Parathyroid adenoma (tissue), 2 donors: ENCODE results near the gene ZNHIT6.

Experiments
- H2AFZ ChIP-seq: fragments of 300-600 bp; sonication (generic); one replicate; pipeline ENCODE4 v1.7.0; 2017; ENCODE audit warnings: antibody characterized with exemption, mild to moderate bottlenecking
- H3K27ac ChIP-seq: fragments of 300-600 bp; sonication (generic); one replicate; pipeline ENCODE4 v1.7.0; 2017
- H3K27me3 ChIP-seq: fragments of 300-600 bp; sonication (generic); one replicate; pipeline ENCODE4 v1.7.0; 2017; ENCODE audit warnings: low read length; ENCODE audit not compliant: control insufficient read depth, insufficient read depth
- H3K36me3 ChIP-seq: fragments of 300-600 bp; sonication (generic); one replicate; pipeline ENCODE4 v1.7.0; 2017; ENCODE audit warnings: low read length; ENCODE audit not compliant: control insufficient read depth, insufficient read depth
- H3K4me1 ChIP-seq: fragments of 300-600 bp; sonication (generic); one replicate; pipeline ENCODE4 v1.7.0; 2017; ENCODE audit warnings: control low read depth
- H3K4me2 ChIP-seq: fragments of 300-600 bp; sonication (generic); one replicate; pipeline ENCODE4 v1.7.0; 2017; ENCODE audit warnings: low read length
- H3K4me3 ChIP-seq: fragments of 300-600 bp; sonication (generic); one replicate; pipeline ENCODE4 v1.7.0; 2017; ENCODE audit warnings: low read depth, low read length
- H3K79me2 ChIP-seq: fragments of 300-600 bp; sonication (generic); one replicate; pipeline ENCODE4 v1.7.0; 2017; ENCODE audit warnings: control low read depth
- H3K9ac ChIP-seq: fragments of 300-600 bp; sonication (generic); one replicate; pipeline ENCODE4 v1.7.0; 2017; ENCODE audit warnings: mild to moderate bottlenecking
- H3K9me3 ChIP-seq: fragments of 300-600 bp; sonication (generic); one replicate; pipeline ENCODE4 v1.7.0; 2017; ENCODE audit warnings: low read length; ENCODE audit not compliant: control insufficient read depth
- TF ChIP-seq, protein P1 (sequence below): fragments of 300-600 bp; sonication (generic); IDR thresholded peaks from one replicate; pipeline ENCODE4 v1.7.0; 2017; ENCODE audit warnings: antibody characterized with exemption, mild to moderate bottlenecking
- donor health status: primary hyperparathyroidism.

Gene ZNHIT6

DNA sequence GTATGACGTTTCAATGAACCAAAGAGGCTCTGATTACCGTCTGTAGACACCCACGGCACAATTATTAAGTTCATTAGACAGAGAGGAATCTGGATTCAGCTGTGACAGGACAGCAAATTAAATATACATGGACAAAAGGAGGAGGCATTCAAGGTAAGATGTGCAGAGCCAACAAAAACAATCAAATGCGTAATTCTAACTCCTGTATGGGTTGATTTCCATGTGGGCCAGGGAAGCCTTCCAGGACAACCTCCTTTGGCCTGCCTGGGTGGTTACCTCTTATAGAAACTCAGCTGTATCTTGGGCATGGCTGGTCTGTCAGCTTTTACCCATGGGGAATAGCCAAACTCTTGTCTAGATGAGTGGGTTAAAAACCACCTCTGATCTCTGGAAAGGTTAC is 83.9 kb downstream of the ZNHIT6 start:
- H3K4me3 ChIP-seq, result no peak overlapping the region
- H3K4me2 ChIP-seq, result no peak overlapping the region
- no peaks in the 10 kb centered on the region for H3K79me2 ChIP-seq
- TF ChIP-seq, protein P1, sequence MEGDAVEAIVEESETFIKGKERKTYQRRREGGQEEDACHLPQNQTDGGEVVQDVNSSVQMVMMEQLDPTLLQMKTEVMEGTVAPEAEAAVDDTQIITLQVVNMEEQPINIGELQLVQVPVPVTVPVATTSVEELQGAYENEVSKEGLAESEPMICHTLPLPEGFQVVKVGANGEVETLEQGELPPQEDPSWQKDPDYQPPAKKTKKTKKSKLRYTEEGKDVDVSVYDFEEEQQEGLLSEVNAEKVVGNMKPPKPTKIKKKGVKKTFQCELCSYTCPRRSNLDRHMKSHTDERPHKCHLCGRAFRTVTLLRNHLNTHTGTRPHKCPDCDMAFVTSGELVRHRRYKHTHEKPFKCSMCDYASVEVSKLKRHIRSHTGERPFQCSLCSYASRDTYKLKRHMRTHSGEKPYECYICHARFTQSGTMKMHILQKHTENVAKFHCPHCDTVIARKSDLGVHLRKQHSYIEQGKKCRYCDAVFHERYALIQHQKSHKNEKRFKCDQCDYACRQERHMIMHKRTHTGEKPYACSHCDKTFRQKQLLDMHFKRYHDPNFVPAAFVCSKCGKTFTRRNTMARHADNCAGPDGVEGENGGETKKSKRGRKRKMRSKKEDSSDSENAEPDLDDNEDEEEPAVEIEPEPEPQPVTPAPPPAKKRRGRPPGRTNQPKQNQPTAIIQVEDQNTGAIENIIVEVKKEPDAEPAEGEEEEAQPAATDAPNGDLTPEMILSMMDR, result no peak
- no peak overlapping the region for H2AFZ ChIP-seq
- H3K9me3 ChIP-seq, result no peaks in the 10 kb centered on the region
- H3K4me1 ChIP-seq, result no peaks in the 10 kb centered on the region
- H3K27me3 ChIP-seq, result no peaks in the 10 kb centered on the region
- no peaks in the 10 kb centered on the region for H3K36me3 ChIP-seq
- no peak overlapping the region for H3K9ac ChIP-seq
- H3K27ac ChIP-seq, result no peak overlapping the region

DNA sequence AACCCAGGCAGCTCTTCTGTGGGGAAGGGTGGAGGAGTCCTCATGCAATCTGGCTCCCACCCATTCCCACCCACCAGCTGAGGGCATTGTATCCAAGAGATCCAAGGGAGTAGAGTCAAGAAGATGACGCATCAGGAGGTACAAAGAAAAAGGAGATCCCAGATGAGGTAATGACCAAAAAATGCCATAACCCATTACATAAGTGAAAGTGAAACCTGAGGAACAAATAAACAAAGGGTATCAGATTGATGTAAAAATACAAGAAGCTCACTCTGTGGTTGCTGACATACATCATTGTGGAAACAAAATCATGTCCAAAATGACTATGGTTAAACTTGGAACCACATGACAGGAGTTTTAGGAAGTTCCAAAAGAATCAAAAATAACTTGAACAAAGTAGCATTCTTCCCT is 85.2 kb downstream of the ZNHIT6 start:
- Histone ChIP-seq H3K9ac (no peak overlapping the region), H2AFZ (no peak overlapping the region), H3K36me3 (no peaks in the 10 kb centered on the region), H3K27me3 (no peaks in the 10 kb centered on the region), H3K4me2 (no peak overlapping the region), H3K4me1 (no peaks in the 10 kb centered on the region), H3K27ac (no peak overlapping the region), H3K4me3 (no peak overlapping the region), H3K9me3 (no peaks in the 10 kb centered on the region), H3K79me2 (no peaks in the 10 kb centered on the region)
- TF ChIP-seq, protein P1, result no peak

DNA sequence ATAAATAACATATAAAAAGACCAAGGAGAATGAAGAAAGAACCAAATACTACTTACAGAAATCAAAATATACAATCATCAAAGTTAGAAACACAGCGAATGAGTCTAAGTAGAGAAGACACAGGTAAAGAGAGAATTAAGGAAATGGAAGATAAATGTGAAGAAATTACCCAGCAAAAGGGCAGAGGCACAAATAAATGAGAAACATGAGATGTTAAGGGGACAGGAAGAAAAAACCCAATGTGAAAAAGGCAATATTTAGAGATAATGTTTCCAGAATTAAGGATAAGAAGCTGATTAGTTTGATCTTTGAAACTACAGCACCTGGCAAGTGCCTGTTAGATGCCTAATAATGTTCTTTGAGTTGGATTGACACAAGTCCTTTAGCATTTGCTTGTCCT is 86.8 kb downstream of the ZNHIT6 start:
- no peaks in the 10 kb centered on the region for H3K79me2 ChIP-seq
- H3K4me1 ChIP-seq, result no peaks in the 10 kb centered on the region
- no peak overlapping the region for H2AFZ ChIP-seq
- no peak overlapping the region for H3K27ac ChIP-seq
- no peak overlapping the region for H3K9ac ChIP-seq
- H3K36me3 ChIP-seq, result no peaks in the 10 kb centered on the region
- no peaks in the 10 kb centered on the region for H3K27me3 ChIP-seq
- H3K9me3 ChIP-seq, result no peaks in the 10 kb centered on the region
- TF ChIP-seq, protein P1, result no peak
- no peak overlapping the region for H3K4me2 ChIP-seq
- no peak overlapping the region for H3K4me3 ChIP-seq

DNA sequence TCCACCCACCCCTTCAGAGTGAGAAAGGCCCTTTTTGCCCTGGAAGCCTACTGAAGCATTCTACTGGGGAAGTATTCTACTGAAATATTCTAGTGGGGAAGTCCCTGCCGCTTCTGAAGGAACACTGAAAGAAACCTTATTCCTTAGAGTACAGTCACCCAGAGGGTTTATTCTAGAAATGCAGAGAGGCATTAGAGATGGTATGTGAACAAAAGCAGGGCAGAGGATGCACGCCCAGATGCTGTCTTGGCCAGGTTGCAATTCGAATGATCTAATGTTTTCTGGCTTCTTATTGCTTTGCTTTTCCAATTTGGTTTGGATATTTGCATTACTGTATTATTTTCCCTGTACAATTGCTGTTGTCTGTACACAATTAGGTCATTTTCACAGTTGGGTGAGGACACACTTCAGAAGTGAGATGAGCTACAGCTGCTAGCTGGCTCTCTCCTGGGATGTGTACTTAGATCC is 90.6 kb downstream of the ZNHIT6 start:
- H3K79me2 ChIP-seq, result no peaks in the 10 kb centered on the region
- H2AFZ ChIP-seq, result no peak overlapping the region
- no peak overlapping the region for H3K4me2 ChIP-seq
- H3K36me3 ChIP-seq, result no peaks in the 10 kb centered on the region
- no peak overlapping the region for H3K9ac ChIP-seq
- no peaks in the 10 kb centered on the region for H3K4me1 ChIP-seq
- no peak overlapping the region for H3K27ac ChIP-seq
- H3K27me3 ChIP-seq, result no peaks in the 10 kb centered on the region
- no peak overlapping the region for H3K4me3 ChIP-seq
- TF ChIP-seq, protein P1, result no peak
- no peaks in the 10 kb centered on the region for H3K9me3 ChIP-seq

DNA sequence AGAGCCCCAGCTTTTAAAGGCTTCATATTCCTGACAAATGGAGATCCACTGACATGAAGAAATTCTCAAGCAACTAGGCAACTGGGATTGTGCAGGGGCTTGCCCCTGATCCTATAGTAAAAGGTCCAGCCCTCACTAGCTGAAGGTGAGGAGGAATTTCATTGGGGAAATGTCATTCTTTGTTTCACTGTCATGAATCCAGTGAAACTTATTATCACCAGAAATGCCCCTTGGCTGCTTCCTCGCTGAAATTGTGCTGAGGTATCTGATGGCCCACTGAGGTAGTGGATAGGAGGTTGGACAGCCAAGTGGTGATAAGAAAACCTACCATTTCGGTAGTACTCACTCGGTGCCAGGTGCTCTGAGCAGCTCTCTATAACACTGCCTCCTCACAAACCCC is 91.5 kb downstream of the ZNHIT6 start:
- Histone ChIP-seq H3K9ac (no peak overlapping the region), H3K36me3 (no peaks in the 10 kb centered on the region), H2AFZ (no peak overlapping the region), H3K27ac (no peak overlapping the region), H3K4me3 (no peak overlapping the region), H3K27me3 (no peaks in the 10 kb centered on the region), H3K79me2 (no peaks in the 10 kb centered on the region), H3K4me2 (no peak overlapping the region), H3K4me1 (no peaks in the 10 kb centered on the region), H3K9me3 (no peaks in the 10 kb centered on the region)
- TF ChIP-seq, protein P1, result no peak
